Esophagus squamous epithelium (tissue), 4 donors: ENCODE results near the gene ADD1.

ENCODE experiments used
- CTCF ChIP-seq, 6 experiments: fragments of 450-650 bp in 4 of 6; fragments of 200-600 bp in 2 of 6; sonication (generic) in 2 of 6; IDR thresholded peaks; one replicate each; pipeline ENCODE4 v1.5.1; 2016 to 2019; ENCODE audit warnings: antibody characterized with exemption in 6 of 6, mild to moderate bottlenecking in 4 of 6, moderate library complexity in 4 of 6
- POLR2A ChIP-seq, 4 donors: fragments of 450-650 bp; IDR thresholded peaks; one replicate each; pipeline ENCODE4 v1.6.1; 2017; ENCODE audit warnings: antibody characterized with exemption in 4 of 4, mild to moderate bottlenecking in 4 of 4, moderate library complexity in 3 of 4

DNA sequence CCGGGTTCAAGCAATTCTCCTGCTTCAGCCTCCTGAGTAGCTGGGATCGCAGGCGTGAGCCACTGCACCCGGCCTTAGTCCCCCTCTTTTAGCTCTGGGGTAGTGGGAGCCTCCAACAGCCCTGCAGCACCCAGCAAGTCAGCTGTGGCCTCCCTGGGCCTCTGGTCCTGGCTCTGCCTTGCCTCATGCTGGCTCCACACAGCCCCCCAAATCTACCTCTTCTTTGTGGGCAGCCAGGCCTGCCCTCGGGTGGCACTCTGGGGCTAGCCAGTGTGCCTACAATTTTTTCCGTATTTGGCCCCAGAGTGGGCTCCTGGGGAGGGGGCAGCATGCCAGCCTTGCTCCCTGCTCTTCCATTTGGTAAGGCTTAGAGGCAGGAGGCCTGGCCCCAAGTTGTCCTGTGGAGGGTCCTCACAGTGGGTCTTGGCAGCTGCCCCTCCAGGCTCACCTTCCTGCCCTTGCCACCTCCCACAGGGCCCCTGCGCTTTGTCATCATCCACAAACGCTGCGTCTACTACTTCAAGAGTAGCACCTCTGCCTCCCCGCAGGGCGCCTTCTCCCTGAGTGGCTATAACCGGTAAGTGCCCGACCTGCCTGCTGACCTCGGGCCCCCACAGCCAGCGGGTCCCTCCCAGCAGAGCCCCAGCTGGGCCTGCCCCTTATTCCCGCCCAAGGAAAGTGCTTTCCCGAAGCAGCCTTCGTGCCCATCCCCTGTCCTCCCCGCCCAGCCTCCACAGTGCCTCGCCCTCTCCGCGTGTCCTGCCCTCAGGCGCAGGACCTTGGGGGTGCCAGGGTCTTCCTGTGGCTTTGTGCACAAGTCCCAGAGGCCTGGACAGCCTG is 21.0 kb upstream of the ADD1 start:
- no peak for TF ChIP-seq CTCF (IDR thresholded peaks at IDR 0.05)
- no peak for TF ChIP-seq POLR2A (IDR thresholded peaks at IDR 0.05)
